H1 (cell line): ENCODE data around the gene DDX41. TPM values are rescaled to one million over a fixed set of nuclear protein-coding genes. Genes with fewer than 3 reads are reported as not detected.

Experiments used
- CTCF ChIA-PET: fragments of 300-600 bp; sonication (Branson Sonifier 250); formaldehyde crosslinking; loops from one replicate; lab custom pipeline; 2021; ENCODE audit not compliant: partially characterized antibody; lab: Charles Lee
- POLR2A ChIA-PET: fragments of 300-600 bp; sonication (Branson Sonifier 250); formaldehyde crosslinking; loops from one replicate; lab custom pipeline; 2021; ENCODE audit warnings: inconsistent platforms; ENCODE audit not compliant: partially characterized antibody; lab: Charles Lee
- DNase-seq, 2 experiments: peaks; one replicate each; pipeline versions ENCODE4 v3.0.0 to v3.0.0-alpha.2; 2010 to 2022; ENCODE audit warnings: low spot score in 2 of 2, low read depth in 1 of 2, mixed read lengths in 1 of 2
- FAIRE-seq: peaks from 2 replicates; lab custom pipeline; 2011; peaks lifted over from hg19 to GRCh38; lab: Jason Lieb, UNC
- H2AFZ ChIP-seq: 2 replicates; pipeline ENCODE4 v1.8.1; 2012; ENCODE audit warnings: low read length, inconsistent platforms
- H2AK5ac ChIP-seq: 2 replicates; pipeline ENCODE4 v1.6.1; 2013; ENCODE audit warnings: low read depth, low read length
- H2BK120ac ChIP-seq: replicated peaks from 2 replicates; pipeline ENCODE3; 2013; ENCODE audit warnings: low read depth, low read length, inconsistent platforms
- H2BK12ac ChIP-seq: 2 replicates; pipeline ENCODE4 v1.6.1; 2013; ENCODE audit warnings: low read depth, low read length
- H2BK15ac ChIP-seq: 2 replicates; pipeline ENCODE4 v1.6.1; 2013; ENCODE audit warnings: low read length
- H2BK20ac ChIP-seq: 2 replicates; pipeline ENCODE4 v1.6.1; 2013; ENCODE audit warnings: low read length
- H2BK5ac ChIP-seq: 2 replicates; pipeline ENCODE4 v1.6.1; 2013; ENCODE audit warnings: low read depth, low read length
- H3K14ac ChIP-seq: 2 replicates; pipeline ENCODE4 v1.6.1; 2013; ENCODE audit warnings: inconsistent platforms; ENCODE audit not compliant: insufficient read length
- H3K18ac ChIP-seq: 2 replicates; pipeline ENCODE4 v1.6.1; 2013; ENCODE audit warnings: low read length; ENCODE audit errors: extremely low read depth
- H3K23ac ChIP-seq: 2 replicates; pipeline ENCODE4 v1.6.1; 2013; ENCODE audit warnings: inconsistent platforms; ENCODE audit not compliant: insufficient read length
- H3K23me2 ChIP-seq: 2 replicates; pipeline ENCODE4 v1.6.1; 2013; ENCODE audit warnings: low read depth, low read length
- H3K27ac ChIP-seq: 2 replicates; pipeline ENCODE4 v1.6.1; 2011; ENCODE audit warnings: low read depth, low read length, inconsistent platforms
- H3K27me3 ChIP-seq, 4 experiments: replicated peaks in 1 of 4; 1 replicate in 1 of 4; 2 replicates in 3 of 4; pipeline versions ENCODE4 v1.6.1 to v1.8.1; 2011 to 2013; ENCODE audit warnings: low read length in 3 of 4, mild to moderate bottlenecking in 3 of 4, inconsistent platforms in 2 of 4, mixed read lengths in 2 of 4, moderate library complexity in 1 of 4; ENCODE audit not compliant: control insufficient read depth in 3 of 4, insufficient read depth in 3 of 4; ENCODE audit errors: extremely low read depth in 1 of 4
- H3K36me3 ChIP-seq, 4 experiments: 2 replicates each; pipeline versions ENCODE4 v1.6.1 to v1.8.1; 2011 to 2013; ENCODE audit warnings: mild to moderate bottlenecking in 4 of 4, low read length in 3 of 4, moderate library complexity in 2 of 4, control low read depth in 1 of 4, inconsistent platforms in 1 of 4; ENCODE audit not compliant: insufficient read depth in 4 of 4, control insufficient read depth in 2 of 4
- H3K4ac ChIP-seq: replicated peaks from 2 replicates; pipeline ENCODE3; 2013; ENCODE audit warnings: low read length, low read depth, mixed read lengths, inconsistent platforms; ENCODE audit not compliant: insufficient read length
- H3K4me1 ChIP-seq, 4 experiments: replicated peaks in 1 of 4; 1 replicate in 1 of 4; 2 replicates in 3 of 4; pipeline versions ENCODE4 v1.6.1 to v1.8.1; 2011 to 2013; ENCODE audit warnings: low read length in 3 of 4, inconsistent platforms in 2 of 4, mixed read lengths in 1 of 4; ENCODE audit not compliant: insufficient read depth in 4 of 4, control insufficient read depth in 3 of 4
- H3K4me2 ChIP-seq, 2 experiments: 2 replicates each; pipeline versions ENCODE4 v1.6.1 to v1.8.1; 2011 to 2013; ENCODE audit warnings: low read depth in 2 of 2, low read length in 2 of 2, control low read depth in 1 of 2, inconsistent platforms in 1 of 2, mild to moderate bottlenecking in 1 of 2; ENCODE audit not compliant: insufficient read depth in 1 of 2
- H3K4me3 ChIP-seq, 4 experiments: fragments of 200-600, 300-600 bp in 1 of 4; sonication (generic), shearing (Covaris generic), sonication (Bioruptor Twin) in 1 of 4; 2 replicates each; pipeline versions ENCODE4 v1.5.1 to v1.8.1; 2011 to 2016; ENCODE audit warnings: low read length in 4 of 4, low read depth in 3 of 4, control low read depth in 2 of 4, inconsistent platforms in 2 of 4, mild to moderate bottlenecking in 2 of 4, mixed read lengths in 1 of 4, moderate library complexity in 1 of 4; ENCODE audit not compliant: insufficient read depth in 2 of 4; ENCODE audit errors: extremely low read depth in 1 of 4
- H3K56ac ChIP-seq: replicated peaks from 2 replicates; pipeline ENCODE3; 2013; ENCODE audit warnings: low read depth, mild to moderate bottlenecking, mixed read lengths, low read length, inconsistent platforms; ENCODE audit not compliant: insufficient read length
- H3K79me1 ChIP-seq: 2 replicates; pipeline ENCODE4 v1.6.1; 2013; ENCODE audit warnings: low read depth, low read length, control low read depth
- H3K79me2 ChIP-seq, 2 experiments: 2 replicates each; pipeline versions ENCODE4 v1.6.1 to v1.8.1; 2012 to 2013; ENCODE audit warnings: low read length in 2 of 2, mild to moderate bottlenecking in 2 of 2, inconsistent platforms in 1 of 2; ENCODE audit not compliant: insufficient read depth in 2 of 2, control insufficient read depth in 1 of 2
- H3K9ac ChIP-seq, 4 experiments: replicated peaks in 1 of 4; 1 replicate in 1 of 4; 2 replicates in 3 of 4; pipeline versions ENCODE4 v1.6.1 to v1.8.1; 2011 to 2013; ENCODE audit warnings: low read depth in 3 of 4, low read length in 3 of 4, control low read depth in 2 of 4, mild to moderate bottlenecking in 2 of 4, moderate library complexity in 2 of 4, inconsistent platforms in 1 of 4; ENCODE audit errors: extremely low read depth in 1 of 4
- H3K9me3 ChIP-seq, 2 experiments: 2 replicates each; pipeline versions ENCODE4 v1.6.1 to v1.8.1; 2012 to 2013; ENCODE audit warnings: mild to moderate bottlenecking in 2 of 2, moderate library complexity in 2 of 2, control low read depth in 1 of 2, inconsistent platforms in 1 of 2, low read depth in 1 of 2, low read length in 1 of 2, mixed read lengths in 1 of 2; ENCODE audit not compliant: insufficient read depth in 2 of 2
- H4K20me1 ChIP-seq, 2 experiments: replicated peaks in 1 of 2; 2 replicates each; pipeline versions ENCODE3 to v1.8.1; 2011 to 2013; ENCODE audit warnings: inconsistent platforms in 2 of 2, low read length in 2 of 2, mild to moderate bottlenecking in 1 of 2; ENCODE audit not compliant: insufficient read depth in 2 of 2, control insufficient read depth in 1 of 2
- H4K5ac ChIP-seq: 2 replicates; pipeline ENCODE4 v1.6.1; 2013; ENCODE audit warnings: low read length, low read depth, mixed read lengths, inconsistent platforms; ENCODE audit not compliant: insufficient read length
- H4K8ac ChIP-seq: 2 replicates; pipeline ENCODE4 v1.8.0; 2013; ENCODE audit warnings: mild to moderate bottlenecking, moderate library complexity, low read length, inconsistent platforms; ENCODE audit not compliant: insufficient read depth; ENCODE audit errors: extremely low read depth
- H4K91ac ChIP-seq: replicated peaks from 2 replicates; pipeline ENCODE3; 2013; ENCODE audit warnings: low read length, mixed read lengths, inconsistent platforms; ENCODE audit not compliant: insufficient read length
- ATF2 ChIP-seq: IDR thresholded peaks from 2 replicates; pipeline ENCODE4 v1.6.1; 2012; ENCODE audit warnings: low read length, inconsistent platforms
- POLR2A ChIP-seq, 2 experiments: IDR thresholded peaks; 1 replicate in 1 of 2; 2 replicates in 1 of 2; pipeline ENCODE4 v1.6.1; 2011; ENCODE audit warnings: low read depth in 2 of 2, low read length in 2 of 2, mild to moderate bottlenecking in 2 of 2; ENCODE audit errors: control extremely low read depth in 1 of 2
- POLR2AphosphoS5 ChIP-seq: IDR thresholded peaks from 2 replicates; pipeline ENCODE4 v1.6.1; 2011; ENCODE audit warnings: low read depth, low read length
- RXRA ChIP-seq: IDR thresholded peaks from 2 replicates; pipeline ENCODE4 v1.6.1; 2011; ENCODE audit warnings: low read depth, mild to moderate bottlenecking, low read length, moderate library complexity; ENCODE audit not compliant: insufficient read depth
- SRF ChIP-seq: IDR thresholded peaks from 2 replicates; pipeline ENCODE4 v1.6.1; 2011; ENCODE audit warnings: mild to moderate bottlenecking, low read depth, low read length, moderate library complexity
- WGBS, 2 experiments: shearing (Covaris generic) in 1 of 2; methylation state at CpG; one replicate each; pipeline versions ENCODE4 v1.1.6 to v1.1.7; 2013 to 2015; ENCODE audit warnings: low lambda C conversion rate in 2 of 2, mixed read lengths in 2 of 2, inconsistent platforms in 1 of 2, low coverage in 1 of 2, missing lambda C conversion rate in 1 of 2; ENCODE audit not compliant: insufficient replicate concordance in 2 of 2, insufficient coverage in 1 of 2, insufficient read length in 1 of 2; ENCODE audit errors: extremely low coverage in 1 of 2, missing lambda C conversion rate in 1 of 2; 5-methylcytosine and 5-hydroxymethylcytosine counted together
- polyA plus RNA-seq, 7 experiments: library from polyadenylated mRNA; depleted of rRNA in 3 of 7; stranded (reverse) in 5 of 7; unstranded in 2 of 7; fragments of >200 nt in 5 of 7; fragments of 200-250 nt in 2 of 7; gene quantifications; 1 replicate in 5 of 7; 2 replicates in 1 of 7; 4 replicates in 1 of 7; pipeline versions ENCODE4 v1.2.1 to v1.2.3, GENCODE V29; 2011 to 2013; ENCODE audit warnings: missing spikeins in 2 of 7, mixed read lengths in 2 of 7
- total RNA-seq: library from RNA; stranded (reverse); fragmentation: NEBNext Ultra II Directional; extraction: Animal tissue kit (Norgen Biotek cat#: 25700); gene quantifications from 2 replicates; pipeline ENCODE4 v1.2.1, GENCODE V29; 2021

Gene DDX41
- total and polyA plus RNA-seq, 2 of the 8 experiments (the other 6 are each of a cell fraction or from before 2014, with no cell fraction given) = 102 to 135 TPM

- H3K4ac ChIP-seq = no peak overlapping the region
- peaks cover 4% of the 10 kb centered on the region; the same call in 1 of the 2 replicates for H3K79me1 ChIP-seq
- H3K9ac ChIP-seq = no peak overlapping the region
- peaks cover 2 to 9% (median 7%) of the 10 kb centered on the region in 4 experiments; a peak in 6 of 7 replicates for H3K27me3 ChIP-seq
- no peak overlapping the region for H3K14ac ChIP-seq
- H3K4me2 ChIP-seq = no peak overlapping the region
- 90% methylated on average over 5 of the region's 5 CpGs; no CpG with 5 or more reads in 1 of the 2 experiments for WGBS, 2 experiments
- no peak overlapping the region for H3K18ac ChIP-seq
- H3K27ac ChIP-seq = peak overlapping the region; percentile 30; the same call in 1 of the 2 replicates
- no peak overlapping the region for H3K23ac ChIP-seq
- H2BK5ac ChIP-seq = no peak overlapping the region; the same call in 1 of the 2 replicates
- no peak overlapping the region for H2BK120ac ChIP-seq
- H4K91ac ChIP-seq = no peak overlapping the region
- no peak overlapping the region for H3K4me3 ChIP-seq
- no peak overlapping the region for H2BK20ac ChIP-seq
- H2BK15ac ChIP-seq = no peak overlapping the region
- no peak overlapping the region for H4K5ac ChIP-seq
- no peak overlapping the region for H4K8ac ChIP-seq
- peaks cover 3 to 10% of the 10 kb centered on the region in 2 experiments for H4K20me1 ChIP-seq
- DNase-seq = no peak
- H2AFZ ChIP-seq = no peak overlapping the region
- TF ChIP-seq ATF2 = no peak
- TF ChIP-seq POLR2A (IDR thresholded peaks at IDR 0.05; ENCODE audit: control extremely low read depth in 1 of 2, low read depth in 2 of 2, low read length in 2 of 2) = peak in 1 of 2 experiments; percentile 1; a peak in 1 of 3 replicates
- no peak for TF ChIP-seq RXRA
- no peak for TF ChIP-seq SRF
- peak; percentile 62; the same call in 1 of the 2 replicates for TF ChIP-seq POLR2AphosphoS5
- ChIA-PET CTCF (interaction anchor here (0.7 to 12.7 kb wide), 9 partner anchors 9 to 113 kb away, joined by 3 to 306 read pairs (median 32); partner anchors contain the start of genes DDX41, DOK3 and PDLIM7), POLR2A (interaction anchor here (1.2 to 67.5 kb wide), 6 partner anchors 14 to 92 kb away, joined by 4 to 3349 read pairs (median 30); partner anchors contain the start of genes DBN1, DDX41, DOK3 and PDLIM7)
- no peak overlapping the region for H2AK5ac ChIP-seq
- peaks cover 0 to 8% of the 10 kb centered on the region in 2 experiments; a peak in 1 of 4 replicates for H3K79me2 ChIP-seq
- H3K36me3 ChIP-seq = peaks cover 15 to 27% (median 21%) of the 10 kb centered on the region in 4 experiments
- peaks cover 0 to 30% (median 27%) of the 10 kb centered on the region in 4 experiments; a peak in 6 of 7 replicates for H3K4me1 ChIP-seq
- FAIRE-seq = no peak
- H3K23me2 ChIP-seq = peaks cover 10% of the 10 kb centered on the region
- H3K9me3 ChIP-seq = no peaks in the 10 kb centered on the region
- no peak overlapping the region for H2BK12ac ChIP-seq
- H3K56ac ChIP-seq = no peak overlapping the region
Measured at GRCh38 chr5:177493795-177494345, 22.9 kb downstream of the DDX41 start.
